ENCODE results near the gene SHQ1.
"Not testable (repeated sequence)": the region's sequence is repeated elsewhere in the genome, so short reads cannot be mapped to it uniquely, and the experiment has no call there.

The SHQ1 gene

GRCh38 chr3:72800869-72801268 lies 47.4 kb downstream of the SHQ1 start:
- DNase-seq (ENCODE audit: low read depth) = no peak

GRCh38 chr3:72798552-72799195 lies 49.6 kb downstream of the SHQ1 start:
- no peak for DNase-seq (ENCODE audit: low read depth)

GRCh38 chr3:72797773-72798543 lies 50.3 kb downstream of the SHQ1 start:
- no peak for DNase-seq (ENCODE audit: low read depth)

DNA sequence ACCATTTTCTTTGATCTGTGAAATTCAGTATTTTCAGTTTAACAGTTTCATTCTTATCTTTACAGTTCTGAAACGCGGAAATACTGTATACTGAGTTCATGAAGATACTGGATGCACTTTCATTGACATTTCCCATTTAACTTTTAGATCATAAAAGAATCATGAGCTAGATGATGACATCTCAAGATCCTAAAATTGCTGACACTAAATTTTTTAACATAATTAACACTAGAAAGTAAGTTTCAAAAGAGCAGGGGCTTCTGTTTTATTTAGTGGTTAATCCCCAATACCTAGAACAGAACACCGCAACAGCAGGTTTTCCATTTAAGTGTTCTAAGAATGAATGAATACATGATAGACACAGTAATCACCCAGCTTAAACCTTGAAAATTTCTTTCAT lies 54.2 kb downstream of the SHQ1 start:
- DNase-seq (ENCODE audit: low read depth) = no peak

DNA sequence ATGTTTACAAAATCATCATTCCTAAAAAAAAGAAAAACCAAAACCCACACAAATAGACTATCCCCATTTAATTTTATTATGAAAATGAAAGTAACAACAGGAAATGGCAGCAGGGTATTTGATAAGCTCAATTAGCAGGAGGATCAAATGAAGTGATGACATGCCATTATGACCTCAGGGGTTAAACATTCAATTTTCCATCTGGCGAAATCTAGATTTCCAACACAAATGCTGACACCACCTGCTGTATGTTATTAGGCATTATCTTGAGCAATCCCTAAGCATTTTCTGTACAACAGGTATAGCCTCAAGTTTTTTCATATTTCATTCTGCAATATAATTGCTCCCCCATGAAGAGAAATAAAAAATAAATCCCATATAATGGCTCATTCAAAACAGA lies 57.1 kb downstream of the SHQ1 start:
- DNase-seq (ENCODE audit: low read depth) = no peak

GRCh38 chr3:72789786-72790185 lies 58.5 kb downstream of the SHQ1 start:
- DNase-seq (ENCODE audit: low read depth) = no peak

GRCh38 chr3:72788232-72788631 lies 60.0 kb downstream of the SHQ1 start:
- not testable (repeated sequence) for DNase-seq (ENCODE audit: low read depth)

GRCh38 chr3:72786668-72787067 lies 61.6 kb downstream of the SHQ1 start:
- DNase-seq (ENCODE audit: low read depth) = no peak

- DNase-seq (ENCODE audit: low read depth) = no peak
Measured at GRCh38 chr3:72784226-72784625, 64.0 kb downstream of the SHQ1 start.

DNA sequence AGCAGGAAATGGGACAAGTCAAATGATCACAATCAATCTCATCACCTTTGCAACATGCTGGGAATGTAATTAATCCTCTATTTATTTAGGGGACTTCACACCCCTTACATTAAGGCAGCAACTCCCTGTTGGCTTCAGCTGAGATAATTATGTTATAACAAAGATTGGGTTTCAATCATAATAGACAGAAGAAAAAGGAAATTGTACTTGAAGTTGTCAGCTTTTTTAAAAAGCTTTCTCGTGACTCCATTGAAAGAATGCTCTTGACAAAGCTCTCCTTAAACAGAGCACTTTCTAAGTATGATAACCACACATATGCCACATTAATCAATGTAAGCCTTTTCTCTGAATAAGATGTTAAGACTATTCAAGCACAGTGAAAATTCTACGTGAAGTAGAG lies 65.7 kb downstream of the SHQ1 start:
- DNase-seq (ENCODE audit: low read depth) = no peak

DNA sequence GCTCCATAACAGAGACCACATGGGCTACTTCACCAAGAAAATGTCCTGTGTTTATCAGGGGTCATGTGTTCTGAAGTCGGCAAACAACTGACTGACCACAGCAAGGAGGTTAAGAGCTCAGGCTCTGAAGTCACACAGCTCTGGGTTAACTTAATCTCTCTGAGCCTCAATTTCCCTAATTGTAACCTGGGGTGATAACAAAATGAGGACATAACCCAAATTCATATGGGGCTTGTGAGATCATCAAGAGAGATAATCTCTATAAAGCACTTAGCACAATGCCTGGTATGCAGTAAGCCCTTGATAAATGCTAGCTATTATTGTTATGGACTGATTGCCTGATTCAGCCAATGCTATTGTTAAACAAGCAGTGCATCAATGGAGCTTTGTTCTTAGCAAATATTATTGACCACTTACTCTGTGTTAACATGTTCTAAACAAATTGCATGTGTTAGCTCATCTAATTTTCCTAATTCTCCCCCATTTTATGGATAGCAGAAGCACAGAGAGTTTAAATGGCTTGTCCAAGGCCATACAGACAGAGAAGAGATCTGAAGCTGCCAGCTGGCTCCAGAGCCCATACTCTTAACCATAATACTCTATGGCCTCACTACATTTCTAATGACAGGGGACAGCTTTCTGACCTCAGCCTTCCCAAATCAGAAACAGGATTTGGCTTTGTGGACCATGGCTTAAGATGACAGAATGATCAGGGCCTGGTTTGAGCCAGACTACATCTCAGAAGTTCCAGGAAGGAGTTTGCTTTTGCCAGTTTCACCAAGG lies 78.3 kb downstream of the SHQ1 start:
- no peak for DNase-seq (ENCODE audit: low read depth)

DNA sequence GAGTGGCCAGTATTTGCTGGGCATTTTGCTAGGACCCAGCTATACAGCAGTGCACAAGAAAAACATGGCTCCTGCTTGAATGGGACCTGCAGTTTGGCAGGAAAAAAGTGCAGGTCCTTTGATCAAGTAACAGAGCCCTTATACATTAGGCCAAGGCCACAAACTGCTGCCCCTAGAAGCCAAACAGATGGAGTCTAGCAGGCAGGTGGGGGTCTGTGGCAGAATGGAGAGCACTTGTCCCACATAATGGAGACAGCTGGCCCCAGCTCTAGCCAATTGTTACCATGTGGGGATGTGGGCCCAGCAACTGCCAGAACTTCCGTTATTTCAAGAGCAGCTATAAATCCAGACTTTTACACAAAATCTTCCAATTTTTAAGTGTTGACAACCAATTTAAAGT lies 79.3 kb downstream of the SHQ1 start:
- DNase-seq (ENCODE audit: low read depth) = no peak

DNA sequence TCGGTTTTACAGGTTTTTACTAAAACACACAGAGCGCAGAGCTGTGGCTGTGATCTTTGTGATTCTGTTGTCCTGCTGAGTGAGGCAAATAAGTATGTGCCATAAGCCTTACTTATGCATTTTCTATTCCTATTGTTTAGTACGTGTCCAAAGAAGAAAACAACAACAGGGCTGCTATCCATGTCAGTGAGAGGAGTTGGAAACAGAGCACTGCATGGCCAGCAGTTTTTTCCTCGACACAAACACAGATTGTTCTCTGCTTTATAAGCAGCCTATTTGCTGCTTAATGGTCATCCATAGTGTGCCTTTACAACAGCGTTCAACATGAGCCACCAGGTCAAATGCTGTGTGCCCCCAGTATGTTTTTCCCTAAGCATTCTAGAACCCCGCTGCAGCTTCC lies 79.8 kb downstream of the SHQ1 start:
- no peak for DNase-seq (ENCODE audit: low read depth)

DNA sequence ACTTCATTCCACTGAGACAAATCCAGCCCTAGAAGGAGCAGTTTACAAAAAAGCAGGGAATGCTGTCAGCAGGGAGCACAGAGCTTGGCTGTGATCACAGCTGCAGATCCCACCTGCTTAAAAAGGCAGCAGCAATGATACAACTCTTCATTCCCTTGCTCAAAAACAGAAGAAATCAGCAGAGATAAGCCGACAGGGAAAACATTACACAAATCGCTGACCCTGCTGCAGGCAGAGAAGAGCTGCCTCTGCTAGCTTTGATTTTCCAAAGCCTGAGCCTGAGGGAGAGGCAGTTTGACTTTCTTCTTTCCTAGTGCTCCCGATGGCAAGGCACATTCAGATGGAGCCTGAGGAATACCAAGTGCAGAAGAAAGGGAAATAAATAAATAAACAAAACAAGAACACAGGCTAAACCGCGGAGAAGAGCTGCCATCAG lies 80.2 kb downstream of the SHQ1 start:
- no peak for DNase-seq (ENCODE audit: low read depth)

DNA sequence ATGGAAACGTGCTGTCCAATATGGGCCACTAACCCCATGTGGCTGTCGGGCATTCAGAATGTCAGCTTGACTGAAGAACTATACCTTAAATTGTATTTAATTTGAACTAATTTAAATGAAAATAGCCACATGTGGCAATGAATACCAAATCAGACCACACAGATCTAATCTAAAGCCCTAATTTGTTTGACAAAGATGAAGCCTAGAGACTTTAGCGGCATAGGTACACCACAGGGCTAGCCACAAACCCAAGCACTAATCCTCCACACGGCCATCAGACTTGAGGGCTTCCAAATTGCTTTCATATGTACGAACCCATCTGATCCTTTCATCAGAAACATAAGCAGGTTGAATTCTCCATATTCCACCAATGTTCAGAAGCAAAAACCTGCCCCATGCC lies 81.4 kb downstream of the SHQ1 start:
- no peak for DNase-seq (ENCODE audit: low read depth)

DNA sequence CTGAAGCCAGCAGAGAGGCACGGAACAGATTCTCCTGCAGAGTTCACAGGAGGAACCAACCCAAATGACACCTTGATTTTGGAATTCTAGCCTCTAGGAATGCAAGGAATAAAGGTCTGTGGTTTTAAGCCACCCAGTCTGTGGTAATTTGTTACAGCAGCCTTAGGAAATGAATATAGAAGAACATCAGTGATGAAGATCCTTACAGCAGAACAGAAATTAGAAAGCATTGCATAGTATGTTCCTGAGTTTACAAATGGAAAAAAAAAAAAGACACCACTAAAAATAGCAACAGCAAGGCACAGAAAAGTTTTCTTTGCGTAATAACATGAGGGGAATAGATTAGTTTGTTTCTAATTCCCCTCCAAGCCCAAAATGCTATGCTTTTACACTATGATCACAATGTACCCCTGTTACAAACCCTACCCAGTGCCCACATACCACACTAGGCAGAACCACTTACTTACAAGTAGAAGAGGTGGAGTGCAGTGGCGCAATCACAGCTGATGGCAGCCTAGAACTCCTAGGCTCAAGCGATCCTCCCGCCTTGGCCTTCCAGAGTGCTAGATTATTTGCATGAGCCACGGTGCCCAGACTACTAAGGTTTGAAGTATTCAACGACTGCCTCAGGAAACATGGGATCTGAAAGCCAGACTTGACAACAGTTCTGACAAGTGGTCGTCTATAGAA lies 84.3 kb downstream of the SHQ1 start:
- DNase-seq (ENCODE audit: low read depth) = no peak

DNA sequence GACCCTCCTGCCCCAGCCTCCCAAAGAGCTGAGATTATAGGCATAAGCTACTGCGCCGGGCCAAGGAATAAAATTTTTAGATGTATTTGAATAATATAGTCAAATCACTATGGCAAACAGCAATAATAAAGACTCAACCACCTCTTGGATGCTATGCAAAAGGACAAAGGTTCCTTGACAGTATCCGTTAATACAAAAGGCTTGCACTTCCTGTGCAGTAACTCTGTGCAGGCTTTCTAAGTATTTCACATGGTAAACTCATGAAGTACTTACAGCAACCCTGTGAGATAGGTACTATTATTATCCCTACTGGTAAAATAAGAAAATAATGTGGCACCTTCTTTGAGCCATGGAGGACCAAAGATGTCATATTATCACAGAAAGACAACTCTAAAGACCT lies 86.8 kb downstream of the SHQ1 start:
- no peak for DNase-seq (ENCODE audit: low read depth)

DNA sequence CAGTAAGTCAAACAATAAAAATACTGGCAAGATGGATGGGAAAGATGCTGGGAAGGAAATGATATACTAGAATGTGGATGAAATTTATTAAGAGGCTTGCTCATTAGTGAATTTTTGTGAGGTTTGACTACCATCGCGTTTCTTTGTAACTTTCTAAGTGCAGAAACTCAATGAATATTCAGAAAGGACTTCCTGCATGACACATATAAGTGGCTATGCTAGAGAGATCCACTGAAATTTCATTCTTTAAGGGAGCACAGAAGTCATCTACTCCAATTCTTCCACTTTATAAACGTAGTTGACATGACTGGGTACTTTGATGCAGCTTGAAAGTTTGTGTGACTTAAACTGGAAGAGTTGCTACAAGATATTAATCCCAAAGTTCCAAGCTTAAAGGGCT lies 88.0 kb downstream of the SHQ1 start:
- no peak for DNase-seq (ENCODE audit: low read depth)

GRCh38 chr3:72756900-72757299 lies 91.3 kb downstream of the SHQ1 start:
- DNase-seq (ENCODE audit: low read depth) = no peak

DNA sequence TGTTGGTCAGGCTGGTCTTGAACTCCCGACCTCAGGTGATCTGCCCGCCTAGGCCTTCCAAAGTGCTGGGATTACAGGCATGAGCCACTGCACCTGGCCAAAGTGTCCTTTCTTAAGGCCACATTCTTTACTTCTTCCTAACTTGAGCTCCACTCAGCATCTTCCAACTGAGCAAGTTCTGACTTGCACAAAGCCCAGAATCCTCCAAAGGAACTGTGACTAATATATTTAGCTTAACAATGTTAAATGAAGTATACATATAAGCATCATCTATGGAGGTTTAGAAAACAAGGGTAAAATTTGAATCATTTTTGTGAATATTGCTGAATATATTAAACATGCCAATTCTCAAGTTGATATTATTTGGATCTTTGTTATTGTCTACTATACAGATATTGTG lies 93.7 kb downstream of the SHQ1 start:
- no peak for DNase-seq (ENCODE audit: low read depth)

DNA sequence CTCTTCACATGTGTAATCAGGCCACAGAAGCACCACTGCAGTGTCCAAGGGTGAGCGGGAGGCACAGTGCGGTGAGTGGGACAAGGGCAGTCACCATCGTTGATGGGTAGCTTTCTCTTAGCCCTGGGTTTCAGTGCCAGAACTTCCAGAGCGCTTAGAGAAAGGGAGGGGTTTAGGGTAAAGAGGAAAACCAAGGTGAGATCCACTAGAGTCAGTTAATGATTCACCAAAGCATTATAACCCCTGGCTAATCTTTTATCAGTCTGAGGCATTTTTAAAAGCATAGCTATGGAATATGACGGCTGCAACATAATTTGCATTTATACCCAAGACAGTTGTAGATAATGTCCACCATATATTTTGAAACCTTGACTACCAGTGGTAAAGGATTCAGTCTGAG lies 94.8 kb downstream of the SHQ1 start:
- DNase-seq (ENCODE audit: low read depth) = no peak

- no peak for DNase-seq (ENCODE audit: low read depth)
Measured at GRCh38 chr3:72750405-72750965, 97.8 kb downstream of the SHQ1 start.
